H9 (cell line): ENCODE measurements around the gene ZNF747. TPM values are rescaled to one million over a fixed set of nuclear protein-coding genes. Genes with fewer than 3 reads are reported as not detected.

Source experiments
- DNase-seq: peaks from one replicate; pipeline ENCODE4 v3.0.0-alpha.2; 2017
- H2AFZ ChIP-seq: one replicate; pipeline ENCODE4 v1.6.1; 2013; ENCODE audit warnings: mild to moderate bottlenecking, low read length, control low read depth, moderate library complexity
- H2AK5ac ChIP-seq: 2 replicates; pipeline ENCODE4 v1.6.1; 2013; ENCODE audit warnings: low read length, control low read depth, mixed read lengths; ENCODE audit not compliant: insufficient read length
- H2BK120ac ChIP-seq: one replicate; pipeline ENCODE4 v1.6.1; 2013; ENCODE audit warnings: low read depth, mild to moderate bottlenecking, low read length, control low read depth, inconsistent platforms; ENCODE audit not compliant: poor library complexity, severe bottlenecking
- H2BK12ac ChIP-seq: 2 replicates; pipeline ENCODE4 v1.6.1; 2013; ENCODE audit warnings: low read length, control low read depth, mixed read lengths, low read depth; ENCODE audit not compliant: insufficient read length
- H2BK15ac ChIP-seq: 2 replicates; pipeline ENCODE4 v1.6.1; 2013; ENCODE audit warnings: low read depth, low read length, control low read depth
- H2BK20ac ChIP-seq: one replicate; pipeline ENCODE4 v1.6.1; 2013; ENCODE audit warnings: low read depth, mild to moderate bottlenecking, low read length, control low read depth, inconsistent platforms; ENCODE audit not compliant: poor library complexity, severe bottlenecking
- H2BK5ac ChIP-seq: 2 replicates; pipeline ENCODE4 v1.6.1; 2013; ENCODE audit warnings: low read length, control low read depth, mixed read lengths; ENCODE audit not compliant: insufficient read length
- H3K14ac ChIP-seq: 2 replicates; pipeline ENCODE4 v1.6.1; 2013; ENCODE audit warnings: low read length, control low read depth; ENCODE audit not compliant: insufficient read depth
- H3K18ac ChIP-seq: 2 replicates; pipeline ENCODE4 v1.6.1; 2013; ENCODE audit warnings: low read depth, mild to moderate bottlenecking, mixed read lengths, low read length, control low read depth; ENCODE audit not compliant: insufficient read length
- H3K23ac ChIP-seq: 2 replicates; pipeline ENCODE4 v1.6.1; 2013; ENCODE audit warnings: low read length, control low read depth, mixed read lengths, low read depth; ENCODE audit not compliant: insufficient read length
- H3K23me2 ChIP-seq: 2 replicates; pipeline ENCODE4 v1.6.1; 2013; ENCODE audit warnings: low read depth, mild to moderate bottlenecking, mixed read lengths, low read length, control low read depth; ENCODE audit not compliant: insufficient read length, poor library complexity, severe bottlenecking
- H3K27ac ChIP-seq: 2 replicates; pipeline ENCODE4 v1.5.1; 2013; ENCODE audit warnings: low read length, control low read depth, mixed read lengths, low read depth; ENCODE audit not compliant: insufficient read length
- H3K27me3 ChIP-seq: 2 replicates; pipeline ENCODE4 v1.6.1; 2013; ENCODE audit warnings: low read length, control low read depth, inconsistent platforms; ENCODE audit not compliant: insufficient read depth
- H3K4ac ChIP-seq: 2 replicates; pipeline ENCODE4 v1.6.1; 2013; ENCODE audit warnings: low read depth, mild to moderate bottlenecking, control low read depth, inconsistent platforms, low read length, moderate library complexity
- H3K4me1 ChIP-seq: 2 replicates; pipeline ENCODE4 v1.6.1; 2013; ENCODE audit warnings: low read length, control low read depth, inconsistent platforms; ENCODE audit not compliant: insufficient read depth
- H3K4me2 ChIP-seq: 2 replicates; pipeline ENCODE4 v1.6.1; 2013; ENCODE audit warnings: low read length, control low read depth, mixed read lengths; ENCODE audit not compliant: insufficient read length, insufficient read depth
- H3K56ac ChIP-seq: 2 replicates; pipeline ENCODE4 v1.6.1; 2013; ENCODE audit warnings: low read depth, mild to moderate bottlenecking, mixed read lengths, low read length, control low read depth; ENCODE audit not compliant: insufficient read length
- H3K79me1 ChIP-seq: 2 replicates; pipeline ENCODE4 v1.6.1; 2013; ENCODE audit warnings: low read depth, mild to moderate bottlenecking, moderate library complexity, low read length, control low read depth, inconsistent platforms; ENCODE audit not compliant: insufficient read depth, poor library complexity, severe bottlenecking
- H3K79me2 ChIP-seq: 2 replicates; pipeline ENCODE4 v1.6.1; 2013; ENCODE audit warnings: low read length, control low read depth, inconsistent platforms; ENCODE audit not compliant: insufficient read depth
- H3K9ac ChIP-seq: 2 replicates; pipeline ENCODE4 v1.6.1; 2013; ENCODE audit warnings: low read length, control low read depth, mixed read lengths; ENCODE audit not compliant: insufficient read length; ENCODE audit errors: extremely low read depth
- H3K9me3 ChIP-seq: one replicate; pipeline ENCODE4 v1.6.1; 2013; ENCODE audit warnings: low read depth, low read length, inconsistent platforms; ENCODE audit not compliant: control insufficient read depth
- H3T11ph ChIP-seq: one replicate; pipeline ENCODE4 v1.6.1; 2013; ENCODE audit warnings: mild to moderate bottlenecking, low read length, control low read depth, inconsistent platforms
- H4K20me1 ChIP-seq: one replicate; pipeline ENCODE4 v1.6.1; 2013; ENCODE audit not compliant: control insufficient read depth, insufficient read length, insufficient read depth
- H4K5ac ChIP-seq: 2 replicates; pipeline ENCODE4 v1.6.1; 2013; ENCODE audit warnings: low read depth, mild to moderate bottlenecking, mixed read lengths, low read length, control low read depth; ENCODE audit not compliant: insufficient read length
- H4K8ac ChIP-seq: replicated peaks from 2 replicates; pipeline ENCODE4 v1.6.1; 2013; ENCODE audit warnings: low read length, control low read depth, mixed read lengths, low read depth; ENCODE audit not compliant: insufficient read length
- H4K91ac ChIP-seq: 2 replicates; pipeline ENCODE4 v1.6.1; 2013; ENCODE audit warnings: low read depth, mild to moderate bottlenecking, moderate library complexity, mixed read lengths, low read length, control low read depth; ENCODE audit not compliant: insufficient read length
- H3K27ac Mint-ChIP-seq, 3 experiments: 2 replicates in 2 of 3; 3 replicates in 1 of 3; pipeline ENCODE4 v1.8.0; 2020 to 2021; ENCODE audit warnings: mixed read lengths in 3 of 3, mild to moderate bottlenecking in 1 of 3, moderate library complexity in 1 of 3
- H3K27me3 Mint-ChIP-seq: 2 replicates; pipeline ENCODE4 v1.8.0; 2021; ENCODE audit warnings: low read depth, mild to moderate bottlenecking, moderate library complexity, mixed read lengths
- H3K36me3 Mint-ChIP-seq, 3 experiments: 2 replicates in 2 of 3; 3 replicates in 1 of 3; pipeline ENCODE4 v1.8.0; 2020 to 2021; ENCODE audit warnings: low read depth in 3 of 3, mixed read lengths in 3 of 3; ENCODE audit not compliant: insufficient read depth in 1 of 3
- H3K4me1 Mint-ChIP-seq, 2 experiments: 2 replicates each; pipeline ENCODE4 v1.8.0; 2020; ENCODE audit warnings: mixed read lengths in 2 of 2
- H3K4me3 Mint-ChIP-seq, 2 experiments: 2 replicates in 1 of 2; 3 replicates in 1 of 2; pipeline ENCODE4 v1.8.0; 2020 to 2021; ENCODE audit warnings: mild to moderate bottlenecking in 2 of 2, mixed read lengths in 2 of 2, moderate library complexity in 1 of 2
- H3K9me3 Mint-ChIP-seq, 2 experiments: 2 replicates in 1 of 2; 3 replicates in 1 of 2; pipeline ENCODE4 v1.8.0; 2020; ENCODE audit warnings: mild to moderate bottlenecking in 2 of 2, mixed read lengths in 2 of 2, moderate library complexity in 1 of 2
- CTCF ChIP-seq: fragments of 200-600 bp; sonication (generic); conservative IDR thresholded peaks from 3 replicates; pipeline ENCODE4 v1.8.0; 2021; ENCODE audit warnings: antibody characterized with exemption, mild to moderate bottlenecking
- WGBS: extraction: QIAGEN DNeasy Blood & Tissue Kit; methylation state at CpG from one replicate; pipeline ENCODE4 v1.1.7; 2013; ENCODE audit warnings: missing lambda C conversion rate, low lambda C conversion rate, mixed read lengths; ENCODE audit not compliant: insufficient read length; ENCODE audit errors: extremely low coverage; 5-methylcytosine and 5-hydroxymethylcytosine counted together
- total RNA-seq: library from RNA; stranded (reverse); gene quantifications from 2 replicates; pipeline ENCODE4 v1.2.1, GENCODE V29; 2021

The ZNF747 gene
- total RNA-seq, 1 experiment from 2014 or later = 18.4 TPM

- no peak overlapping the region for H2BK20ac ChIP-seq
- H3K27me3 ChIP-seq = no peaks in the 10 kb centered on the region
- no peak overlapping the region for H3K56ac ChIP-seq
- WGBS = no CpG with 5 or more reads among the region's 20 CpGs
- no peaks in the 10 kb centered on the region for H4K20me1 ChIP-seq
- H2BK12ac ChIP-seq = no peak overlapping the region
- no peak overlapping the region for H3K23ac ChIP-seq
- no peak overlapping the region for H3T11ph ChIP-seq
- no peak overlapping the region for H4K91ac ChIP-seq
- Mint-ChIP-seq H3K9me3 (no peaks in the 10 kb centered on the region), H3K36me3 (peaks cover 0 to 2% (median 0%) of the 10 kb centered on the region in 3 experiments; a peak in 1 of 7 replicates), H3K4me1 (no peaks in the 10 kb centered on the region), H3K4me3 (no peak overlapping the region; a peak in 1 of 5 replicates), H3K27me3 (peaks cover 5% of the 10 kb centered on the region; the same call in 1 of the 2 replicates), H3K27ac (no peak overlapping the region)
- no peak overlapping the region for H3K27ac ChIP-seq
- H3K9me3 ChIP-seq = no peaks in the 10 kb centered on the region
- no peak overlapping the region for H3K4ac ChIP-seq
- no peak overlapping the region for H3K4me2 ChIP-seq
- no peaks in the 10 kb centered on the region for H3K79me1 ChIP-seq
- no peak overlapping the region for H4K5ac ChIP-seq
- TF ChIP-seq CTCF = no peak
- H3K9ac ChIP-seq = no peak overlapping the region
- no peak overlapping the region for H3K14ac ChIP-seq
- no peak overlapping the region for H2BK120ac ChIP-seq
- no peaks in the 10 kb centered on the region for H3K4me1 ChIP-seq
- no peak for DNase-seq
- H2AFZ ChIP-seq = no peak overlapping the region
- H4K8ac ChIP-seq = no peak overlapping the region
- no peak overlapping the region for H3K18ac ChIP-seq
- no peak overlapping the region for H2BK15ac ChIP-seq
- H3K79me2 ChIP-seq = no peaks in the 10 kb centered on the region
- H2AK5ac ChIP-seq = no peak overlapping the region
- H2BK5ac ChIP-seq = no peak overlapping the region
- no peaks in the 10 kb centered on the region for H3K23me2 ChIP-seq
Observed at GRCh38 chr16:30519120-30520049, 15.3 kb downstream of the ZNF747 start.
